Measurements from ENCODE around the gene SNCG. TPM values are rescaled to one million over a fixed set of nuclear protein-coding genes. Genes with fewer than 3 reads are reported as not detected.

SNCG gene
- total RNA-seq, 4 donors from 2014 or later: 5.3 to 32.4 (median 11.4) TPM

GRCh38 chr10:86965986-86966654 lies 7.7 kb downstream of the SNCG start:
- WGBS, 2 donors: 51 to 61% methylated on average over 6 to 9 of the region's 11 CpGs
- Histone ChIP-seq H3K4me1 (peaks cover 51 to 100% (median 52%) of the 10 kb centered on the region in 3 donors), H3K36me3 (no peaks in the 10 kb centered on the region), H3K27ac (peak overlapping the region; percentile 44 to 99 (median 97)), H3K27me3 (no peaks in the 10 kb centered on the region), H3K9me3 (no peaks in the 10 kb centered on the region), H3K4me3 (peak overlapping the region in 1 of 4 donors; percentile 38)
- no peak for DNase-seq
- TF ChIP-seq, protein P1, sequence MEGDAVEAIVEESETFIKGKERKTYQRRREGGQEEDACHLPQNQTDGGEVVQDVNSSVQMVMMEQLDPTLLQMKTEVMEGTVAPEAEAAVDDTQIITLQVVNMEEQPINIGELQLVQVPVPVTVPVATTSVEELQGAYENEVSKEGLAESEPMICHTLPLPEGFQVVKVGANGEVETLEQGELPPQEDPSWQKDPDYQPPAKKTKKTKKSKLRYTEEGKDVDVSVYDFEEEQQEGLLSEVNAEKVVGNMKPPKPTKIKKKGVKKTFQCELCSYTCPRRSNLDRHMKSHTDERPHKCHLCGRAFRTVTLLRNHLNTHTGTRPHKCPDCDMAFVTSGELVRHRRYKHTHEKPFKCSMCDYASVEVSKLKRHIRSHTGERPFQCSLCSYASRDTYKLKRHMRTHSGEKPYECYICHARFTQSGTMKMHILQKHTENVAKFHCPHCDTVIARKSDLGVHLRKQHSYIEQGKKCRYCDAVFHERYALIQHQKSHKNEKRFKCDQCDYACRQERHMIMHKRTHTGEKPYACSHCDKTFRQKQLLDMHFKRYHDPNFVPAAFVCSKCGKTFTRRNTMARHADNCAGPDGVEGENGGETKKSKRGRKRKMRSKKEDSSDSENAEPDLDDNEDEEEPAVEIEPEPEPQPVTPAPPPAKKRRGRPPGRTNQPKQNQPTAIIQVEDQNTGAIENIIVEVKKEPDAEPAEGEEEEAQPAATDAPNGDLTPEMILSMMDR (IDR thresholded peaks at IDR 0.05): no peak
- TF ChIP-seq POLR2A (IDR thresholded peaks at IDR 0.05): no peak
- intact Hi-C loops (cut with DNase I): no loop called here

DNA sequence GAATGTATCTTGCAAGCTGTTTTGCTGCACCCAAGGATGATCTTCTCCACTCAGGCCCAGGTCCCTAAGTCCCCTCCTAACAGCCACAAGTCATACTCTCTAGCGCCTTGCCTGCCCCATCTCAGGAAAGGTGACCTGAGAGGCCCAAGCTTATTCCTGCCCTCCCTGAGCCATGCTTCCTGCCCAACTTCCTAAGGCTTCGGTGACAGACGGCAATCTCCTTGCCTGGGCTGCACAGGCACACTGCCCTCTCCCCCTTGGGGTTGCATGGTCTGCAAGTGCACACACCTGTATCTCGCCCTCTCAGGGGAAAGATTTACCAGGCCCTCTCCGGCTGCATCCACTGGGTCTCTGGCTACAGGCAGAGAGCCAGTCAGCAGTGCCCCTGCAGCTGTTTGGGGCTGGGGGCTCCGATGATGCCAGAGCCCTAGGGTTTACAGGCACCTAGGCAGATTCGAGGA lies 9.1 kb downstream of the SNCG start:
- WGBS, 2 donors: 52% methylated on average over 3 of the region's 7 CpGs; no CpG with 5 or more reads in 1 of the 2 donors
- H3K9me3 ChIP-seq: no peaks in the 10 kb centered on the region
- intact Hi-C loops (cut with DNase I): no loop called here
- peak overlapping the region; percentile 96 to 99 (median 97) for H3K27ac ChIP-seq
- no peaks in the 10 kb centered on the region for H3K27me3 ChIP-seq
- DNase-seq: no peak
- TF ChIP-seq, protein P1 (IDR thresholded peaks at IDR 0.05): no peak
- TF ChIP-seq POLR2A (IDR thresholded peaks at IDR 0.05): no peak
- H3K4me3 ChIP-seq: peak overlapping the region in 3 of 4 donors; percentile 55 to 75 (median 71)
- no peaks in the 10 kb centered on the region for H3K36me3 ChIP-seq
- H3K4me1 ChIP-seq: peaks cover 58 to 100% (median 62%) of the 10 kb centered on the region in 3 donors

- Histone ChIP-seq H3K4me1 (peaks cover 58 to 100% (median 66%) of the 10 kb centered on the region in 3 donors), H3K4me3 (peak within 1 kb of the TSS; percentile 49 to 75 (median 63)), H3K27ac (peak within 1 kb of the TSS; percentile 96 to 99 (median 97)), H3K27me3 (no peaks in the 10 kb centered on the region), H3K36me3 (no peaks in the 10 kb centered on the region), H3K9me3 (no peaks in the 10 kb centered on the region)
- WGBS, 2 donors: 14% methylated on average over 4 of the region's 59 CpGs; no CpG with 5 or more reads in 1 of the 2 donors
- intact Hi-C loops (cut with DNase I): no loop called here
- TF ChIP-seq POLR2A (IDR thresholded peaks at IDR 0.05): peak in 3 of 4 donors; percentile 17 to 75 (median 68)
- TF ChIP-seq, protein P1 (IDR thresholded peaks at IDR 0.05): no peak
- DNase-seq: no peak
Measured at GRCh38 chr10:86968271-86968993, 10.0 kb downstream of the SNCG start, which contains the start of gene ADIRF. Gene ADIRF, plus strand, starts transcription at chr10:86968482. Its CDS starts 63 bp downstream, at chr10:86968545.

DNA sequence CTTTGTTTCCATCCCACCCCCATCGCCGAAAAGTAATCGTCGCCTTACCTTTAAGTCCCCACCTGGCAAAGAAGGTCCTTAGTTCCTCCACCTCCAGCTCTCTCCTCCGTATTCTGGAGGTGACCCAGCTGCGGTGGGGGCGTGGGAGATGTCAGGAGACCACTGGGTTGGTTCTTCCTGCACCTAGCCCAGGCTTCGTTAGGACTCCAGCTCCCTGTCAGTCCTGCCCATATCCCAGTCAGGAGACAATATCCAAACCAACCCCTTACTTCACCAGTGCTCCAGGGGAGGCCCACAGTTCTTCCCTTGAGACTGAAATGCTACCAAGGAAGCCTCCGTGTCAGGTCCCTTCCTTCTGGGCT lies 10.6 kb downstream of the SNCG start:
- peaks cover 56 to 100% (median 66%) of the 10 kb centered on the region in 3 donors for H3K4me1 ChIP-seq
- no peak for TF ChIP-seq POLR2A (IDR thresholded peaks at IDR 0.05)
- TF ChIP-seq, protein P1 (IDR thresholded peaks at IDR 0.05): no peak
- DNase-seq: no peak

More for the DNA sequence above, 10.6 kb downstream of the SNCG start:
- Histone ChIP-seq H3K4me3 (peak overlapping the region; percentile 49 to 75 (median 63)), H3K27me3 (no peaks in the 10 kb centered on the region), H3K9me3 (no peaks in the 10 kb centered on the region), H3K27ac (peak overlapping the region; percentile 96 to 99 (median 97)), H3K36me3 (no peaks in the 10 kb centered on the region)
- 24 to 27% methylated on average over 4 to 7 of the region's 9 CpGs for WGBS, 2 donors
- intact Hi-C loops (cut with DNase I): no loop called here
